Measurements from ENCODE around the gene TBC1D22A. TPM values are rescaled to one million over a fixed set of nuclear protein-coding genes. Genes with fewer than 3 reads are reported as not detected.

Gene TBC1D22A
- polyA plus RNA-seq, 1 donor (not counting 4 experiments of a cell fraction or from before 2014, with no cell fraction given), result 20.9 TPM

DNA sequence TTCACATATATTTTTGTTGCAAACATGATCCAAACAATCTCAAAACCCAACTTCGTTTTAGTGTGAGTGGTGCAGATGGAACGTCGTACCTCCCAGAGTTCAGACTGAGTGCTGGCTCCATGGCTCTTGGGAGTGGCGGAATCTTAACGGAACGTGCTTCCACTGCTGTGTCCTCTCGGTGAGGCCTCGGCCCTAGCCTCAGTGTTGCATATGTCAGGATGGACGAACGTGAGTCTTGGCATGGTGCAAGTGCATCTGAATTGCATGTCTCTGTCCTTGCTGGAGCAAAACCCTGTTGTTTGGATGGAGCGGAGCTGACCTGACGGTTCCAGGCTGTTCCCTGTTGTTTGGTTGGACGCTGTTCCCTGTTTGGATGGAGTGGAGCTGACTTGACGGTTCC is 306.8 kb downstream of the TBC1D22A start:
- Histone ChIP-seq H3K4me2 (ENCODE audit: control insufficient read depth, extremely low read depth, insufficient read depth, low read depth, low read length) (no peak overlapping the region), H3K9me1 (ENCODE audit: control insufficient read depth, extremely low read depth, insufficient read depth, low read length) (no peaks in the 10 kb centered on the region), H3K9me3 (ENCODE audit: control insufficient read depth, low read depth, low read length) (no peaks in the 10 kb centered on the region), H3K36me3 (ENCODE audit: control insufficient read depth in 2 of 2, extremely low read depth in 1 of 2, insufficient read depth in 2 of 2, low read length in 2 of 2) (peaks cover 3% of the 10 kb centered on the region in 2 experiments), H3K27ac (ENCODE audit: control insufficient read depth, insufficient read depth, low read length) (no peak overlapping the region), H4K20me1 (ENCODE audit: control insufficient read depth, extremely low read depth, insufficient read depth, low read length) (no peaks in the 10 kb centered on the region), H3K4me1 (ENCODE audit: control insufficient read depth, extremely low read depth, insufficient read depth, low read length) (no peaks in the 10 kb centered on the region), H3K79me2 (ENCODE audit: control insufficient read depth, insufficient read depth, low read length) (peaks cover 5% of the 10 kb centered on the region), H3K27me3 (ENCODE audit: control insufficient read depth, extremely low read depth, insufficient read depth, low read length) (no peaks in the 10 kb centered on the region), H2AFZ (ENCODE audit: control insufficient read depth, low read length) (no peak overlapping the region), H3K9ac (ENCODE audit: control insufficient read depth, extremely low read depth, insufficient read depth, low read length) (no peak overlapping the region), H3K4me3 (ENCODE audit: control insufficient read depth in 2 of 3, extremely low read depth in 1 of 3, insufficient read depth in 2 of 3, low read depth in 1 of 3, low read length in 3 of 3) (no peak overlapping the region)
- DNase-seq (ENCODE audit: low read depth, low spot score) (no peak), FAIRE-seq (no peak)
- TF ChIP-seq, protein P1, sequence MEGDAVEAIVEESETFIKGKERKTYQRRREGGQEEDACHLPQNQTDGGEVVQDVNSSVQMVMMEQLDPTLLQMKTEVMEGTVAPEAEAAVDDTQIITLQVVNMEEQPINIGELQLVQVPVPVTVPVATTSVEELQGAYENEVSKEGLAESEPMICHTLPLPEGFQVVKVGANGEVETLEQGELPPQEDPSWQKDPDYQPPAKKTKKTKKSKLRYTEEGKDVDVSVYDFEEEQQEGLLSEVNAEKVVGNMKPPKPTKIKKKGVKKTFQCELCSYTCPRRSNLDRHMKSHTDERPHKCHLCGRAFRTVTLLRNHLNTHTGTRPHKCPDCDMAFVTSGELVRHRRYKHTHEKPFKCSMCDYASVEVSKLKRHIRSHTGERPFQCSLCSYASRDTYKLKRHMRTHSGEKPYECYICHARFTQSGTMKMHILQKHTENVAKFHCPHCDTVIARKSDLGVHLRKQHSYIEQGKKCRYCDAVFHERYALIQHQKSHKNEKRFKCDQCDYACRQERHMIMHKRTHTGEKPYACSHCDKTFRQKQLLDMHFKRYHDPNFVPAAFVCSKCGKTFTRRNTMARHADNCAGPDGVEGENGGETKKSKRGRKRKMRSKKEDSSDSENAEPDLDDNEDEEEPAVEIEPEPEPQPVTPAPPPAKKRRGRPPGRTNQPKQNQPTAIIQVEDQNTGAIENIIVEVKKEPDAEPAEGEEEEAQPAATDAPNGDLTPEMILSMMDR (optimal IDR thresholded peaks at IDR 0.05 in 1 of 3, IDR thresholded peaks at IDR 0.05 in 1 of 3, conservative IDR thresholded peaks at IDR 0.05 in 1 of 3; ENCODE audit: extremely low read depth in 1 of 3, insufficient read depth in 2 of 3, low read length in 3 of 3), result no peak
- TF ChIP-seq EZH2 (IDR thresholded peaks at IDR 0.05; ENCODE audit: low read length), result no peak
- dilution Hi-C loops (cut with MboI; ENCODE audit: extremely low pct_ligation_motif_present, low sequenced_read_pairs), result no loop called here

DNA sequence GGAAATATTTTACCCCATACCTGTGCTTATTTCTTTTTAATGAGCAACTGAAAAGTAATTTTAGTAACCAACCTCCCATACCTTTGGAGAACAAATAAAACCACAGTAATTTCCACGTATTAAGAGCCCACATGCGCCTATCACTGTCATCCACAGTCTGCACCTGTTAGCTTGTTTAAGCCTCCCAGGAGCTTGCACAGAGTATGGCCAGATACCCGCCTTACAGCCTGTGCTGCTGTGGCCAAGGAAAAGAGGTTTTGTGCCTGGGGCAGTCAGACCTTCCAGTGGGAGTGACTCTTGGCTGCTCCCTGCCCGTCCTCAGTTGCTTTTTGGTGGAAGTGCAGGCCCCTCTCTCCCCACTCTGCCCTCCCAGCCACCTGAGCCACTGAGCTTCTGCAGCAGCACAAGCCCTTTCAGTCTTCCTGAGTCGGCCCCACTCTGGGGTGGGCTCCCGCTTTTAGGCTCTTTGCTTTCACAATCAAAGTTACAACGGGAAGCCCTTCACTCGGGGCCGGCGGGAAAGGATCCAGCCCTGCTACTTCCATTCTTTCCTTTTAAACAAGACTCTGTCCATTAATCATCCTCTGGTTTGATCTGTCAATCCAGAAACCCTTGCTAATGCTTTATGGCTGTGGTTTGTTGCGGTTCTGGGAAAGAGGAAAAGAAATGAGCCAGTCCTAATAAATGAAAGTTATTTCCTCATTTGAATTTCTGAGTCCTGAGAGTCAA is 308.8 kb downstream of the TBC1D22A start:
- H4K20me1 ChIP-seq (ENCODE audit: control insufficient read depth, extremely low read depth, insufficient read depth, low read length), result no peaks in the 10 kb centered on the region
- no peak overlapping the region for H3K4me3 ChIP-seq (ENCODE audit: control insufficient read depth in 2 of 3, extremely low read depth in 1 of 3, insufficient read depth in 2 of 3, low read depth in 1 of 3, low read length in 3 of 3)
- H3K36me3 ChIP-seq (ENCODE audit: control insufficient read depth in 2 of 2, extremely low read depth in 1 of 2, insufficient read depth in 2 of 2, low read length in 2 of 2), result peaks cover 3% of the 10 kb centered on the region in 2 experiments
- dilution Hi-C loops (cut with MboI; ENCODE audit: extremely low pct_ligation_motif_present, low sequenced_read_pairs), result no loop called here
- no peak overlapping the region for H3K27ac ChIP-seq (ENCODE audit: control insufficient read depth, insufficient read depth, low read length)
- FAIRE-seq, result no peak
- H3K4me2 ChIP-seq (ENCODE audit: control insufficient read depth, extremely low read depth, insufficient read depth, low read depth, low read length), result no peak overlapping the region
- TF ChIP-seq, protein P1 (optimal IDR thresholded peaks at IDR 0.05 in 1 of 3, IDR thresholded peaks at IDR 0.05 in 1 of 3, conservative IDR thresholded peaks at IDR 0.05 in 1 of 3; ENCODE audit: extremely low read depth in 1 of 3, insufficient read depth in 2 of 3, low read length in 3 of 3), result no peak
- TF ChIP-seq EZH2 (IDR thresholded peaks at IDR 0.05; ENCODE audit: low read length), result no peak
- no peak overlapping the region for H2AFZ ChIP-seq (ENCODE audit: control insufficient read depth, low read length)
- H3K9me1 ChIP-seq (ENCODE audit: control insufficient read depth, extremely low read depth, insufficient read depth, low read length), result no peaks in the 10 kb centered on the region
- H3K9ac ChIP-seq (ENCODE audit: control insufficient read depth, extremely low read depth, insufficient read depth, low read length), result no peak overlapping the region
- H3K4me1 ChIP-seq (ENCODE audit: control insufficient read depth, extremely low read depth, insufficient read depth, low read length), result no peaks in the 10 kb centered on the region
- H3K27me3 ChIP-seq (ENCODE audit: control insufficient read depth, extremely low read depth, insufficient read depth, low read length), result no peaks in the 10 kb centered on the region
- peaks cover 5% of the 10 kb centered on the region for H3K79me2 ChIP-seq (ENCODE audit: control insufficient read depth, insufficient read depth, low read length)
- peaks cover 3% of the 10 kb centered on the region for H3K9me3 ChIP-seq (ENCODE audit: control insufficient read depth, low read depth, low read length)
- no peak for DNase-seq (ENCODE audit: low read depth, low spot score)

All from keratinocyte (primary cell).